Vagina (tissue), 2 donors: ENCODE measurements around the gene CRTAC1.

ENCODE experiments used
- POLR2A ChIP-seq, 2 donors: fragments of 450-650 bp; IDR thresholded peaks; one replicate each; pipeline ENCODE4 v1.6.1; 2017; ENCODE audit warnings: antibody characterized with exemption in 2 of 2, mild to moderate bottlenecking in 2 of 2, moderate library complexity in 2 of 2
- TF ChIP-seq, protein P1 (sequence below), 3 experiments: fragments of 450-650 bp in 2 of 3; fragments of 200-600 bp in 1 of 3; sonication (generic) in 1 of 3; IDR thresholded peaks; one replicate each; pipeline ENCODE4 v1.5.1; 2017 to 2019; ENCODE audit warnings: antibody characterized with exemption in 3 of 3, mild to moderate bottlenecking in 2 of 3, moderate library complexity in 2 of 3

DNA sequence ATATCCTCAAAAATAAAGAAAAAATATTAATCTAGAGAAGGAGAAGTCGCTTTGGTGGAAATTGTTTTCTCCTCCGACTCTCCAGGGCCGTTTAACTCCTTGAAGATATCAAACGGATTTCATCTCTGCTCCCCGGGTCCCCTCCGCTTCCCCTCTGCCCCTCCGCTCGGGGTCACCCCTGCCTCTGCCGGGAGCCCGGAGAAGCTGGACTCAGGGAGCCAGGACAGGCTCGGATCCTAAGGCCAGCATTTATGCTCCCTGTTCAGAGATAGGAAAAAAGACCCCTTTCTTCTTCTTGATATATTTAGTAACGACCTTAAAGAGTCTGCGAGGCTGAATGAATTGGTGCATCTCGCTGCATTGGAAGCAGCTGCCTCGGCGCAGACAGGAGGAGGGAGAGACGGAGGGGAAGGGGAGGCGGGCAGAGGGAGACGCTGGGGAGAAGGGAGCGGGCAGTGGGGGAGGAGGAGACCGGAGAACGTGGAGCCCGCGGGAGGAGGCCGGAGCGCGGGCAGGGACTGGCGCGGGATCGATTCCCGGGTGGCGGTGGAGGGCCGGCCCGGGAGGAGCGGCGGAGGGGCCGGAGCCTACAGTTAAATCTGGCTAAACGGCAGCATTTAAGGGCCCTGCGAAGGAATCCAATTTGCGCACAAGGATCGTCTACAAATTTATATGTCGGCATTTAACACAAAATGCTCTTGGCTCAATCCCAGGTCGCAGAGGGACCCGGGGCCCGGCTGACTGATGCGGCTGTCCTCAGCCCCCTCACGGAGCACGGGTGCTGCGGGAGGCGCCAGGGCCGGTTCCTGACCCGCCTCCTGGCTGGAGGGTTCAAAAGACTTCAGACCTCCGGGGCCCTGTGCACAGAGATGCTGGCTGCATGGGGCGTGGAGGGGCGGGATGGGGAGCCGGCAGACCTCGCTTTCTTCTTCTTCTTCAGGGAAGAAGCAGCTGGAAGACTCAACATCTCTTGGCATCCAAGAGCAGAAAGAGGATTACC lies 55.6 kb downstream of the CRTAC1 start:
- TF ChIP-seq, protein P1, sequence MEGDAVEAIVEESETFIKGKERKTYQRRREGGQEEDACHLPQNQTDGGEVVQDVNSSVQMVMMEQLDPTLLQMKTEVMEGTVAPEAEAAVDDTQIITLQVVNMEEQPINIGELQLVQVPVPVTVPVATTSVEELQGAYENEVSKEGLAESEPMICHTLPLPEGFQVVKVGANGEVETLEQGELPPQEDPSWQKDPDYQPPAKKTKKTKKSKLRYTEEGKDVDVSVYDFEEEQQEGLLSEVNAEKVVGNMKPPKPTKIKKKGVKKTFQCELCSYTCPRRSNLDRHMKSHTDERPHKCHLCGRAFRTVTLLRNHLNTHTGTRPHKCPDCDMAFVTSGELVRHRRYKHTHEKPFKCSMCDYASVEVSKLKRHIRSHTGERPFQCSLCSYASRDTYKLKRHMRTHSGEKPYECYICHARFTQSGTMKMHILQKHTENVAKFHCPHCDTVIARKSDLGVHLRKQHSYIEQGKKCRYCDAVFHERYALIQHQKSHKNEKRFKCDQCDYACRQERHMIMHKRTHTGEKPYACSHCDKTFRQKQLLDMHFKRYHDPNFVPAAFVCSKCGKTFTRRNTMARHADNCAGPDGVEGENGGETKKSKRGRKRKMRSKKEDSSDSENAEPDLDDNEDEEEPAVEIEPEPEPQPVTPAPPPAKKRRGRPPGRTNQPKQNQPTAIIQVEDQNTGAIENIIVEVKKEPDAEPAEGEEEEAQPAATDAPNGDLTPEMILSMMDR (IDR thresholded peaks at IDR 0.05), result no peak
- TF ChIP-seq POLR2A (IDR thresholded peaks at IDR 0.05), result no peak
